HepG2 (cell line): ENCODE results near the gene ATG7. TPM values are rescaled to one million over a fixed set of nuclear protein-coding genes. Genes with fewer than 3 reads are reported as not detected.

Source experiments
- HBP1 ChIP-seq: IDR thresholded peaks from 2 replicates; pipeline ENCODE4 v1.6.1; 2016; ENCODE audit warnings: low read depth, control low read depth
- HOXA3 ChIP-seq: sonication (generic); formaldehyde crosslinking; IDR thresholded peaks from 2 replicates; pipeline ENCODE4 v1.5.0; 2020; ENCODE audit warnings: missing genetic modification reagents
- MAX ChIP-seq: IDR thresholded peaks from 2 replicates; pipeline ENCODE4 v1.6.1; 2012; ENCODE audit warnings: inconsistent platforms
- NR2F6 ChIP-seq, 2 experiments: IDR thresholded peaks; 2 replicates each; pipeline ENCODE4 v1.6.1; 2016; ENCODE audit warnings: antibody characterized with exemption in 1 of 2, mild to moderate bottlenecking in 1 of 2
- POGZ ChIP-seq: sonication (generic); formaldehyde crosslinking; IDR thresholded peaks from 2 replicates; pipeline ENCODE4 v1.4.0; 2020; ENCODE audit warnings: mild to moderate bottlenecking, missing genetic modification reagents
- PPARG ChIP-seq: conservative IDR thresholded peaks from 2 replicates; pipeline ENCODE4 v1.6.1; 2016; ENCODE audit warnings: missing biosample characterization, missing genetic modification reagents
- RAD21 ChIP-seq: fragments of 450-650 bp; formaldehyde crosslinking; IDR thresholded peaks from 2 replicates; pipeline ENCODE4 v1.5.0; 2020; ENCODE audit warnings: mild to moderate bottlenecking
- TAF1 ChIP-seq: sonication (generic); formaldehyde crosslinking; IDR thresholded peaks from 2 replicates; pipeline ENCODE4 v1.4.0; 2020; ENCODE audit warnings: missing genetic modification reagents
- ZBTB4 ChIP-seq: sonication (generic); formaldehyde crosslinking; IDR thresholded peaks from 2 replicates; pipeline ENCODE4 v1.4.0; 2020; ENCODE audit warnings: missing genetic modification reagents, mild to moderate bottlenecking, borderline replicate concordance
- ZNF121 ChIP-seq: sonication (generic); formaldehyde crosslinking; IDR thresholded peaks from 2 replicates; pipeline ENCODE4 v1.5.0; 2020; ENCODE audit warnings: mild to moderate bottlenecking, missing genetic modification reagents
- ZNF224 ChIP-seq: sonication (generic); formaldehyde crosslinking; IDR thresholded peaks from 2 replicates; pipeline ENCODE4 v1.5.0; 2020; ENCODE audit warnings: mild to moderate bottlenecking, missing genetic modification reagents
- polyA plus RNA-seq, 8 experiments: library from polyadenylated mRNA; depleted of rRNA in 3 of 8; stranded (reverse) in 7 of 8; unstranded in 1 of 8; fragments of >200 nt; fragmentation: Illumina TruSeq in 4 of 8; extraction: Trizol in 4 of 8; gene quantifications; 2 replicates each; pipeline versions ENCODE4 v1.2.1 to v1.2.3, GENCODE V29; 2011 to 2016; ENCODE audit warnings: low read depth in 4 of 8, missing spikeins in 1 of 8, mixed read lengths in 1 of 8; ENCODE audit not compliant: insufficient read depth in 1 of 8
- total RNA-seq, 5 experiments: library from RNA; depleted of rRNA; stranded (reverse); fragments of >200 nt; fragmentation: Illumina TruSeq; extraction: Trizol; gene quantifications; 2 replicates each; pipeline ENCODE4 v1.2.3, GENCODE V29; 2016; ENCODE audit warnings: low read depth in 1 of 5
- TF ChIP-seq, protein P1 (sequence below): sonication (generic); formaldehyde crosslinking; IDR thresholded peaks from 2 replicates; pipeline ENCODE4 v1.4.0; 2020; ENCODE audit warnings: missing genetic modification reagents, low read depth, mild to moderate bottlenecking, borderline replicate concordance
- TF ChIP-seq, protein P2 (sequence below): sonication (generic); formaldehyde crosslinking; IDR thresholded peaks from 2 replicates; pipeline ENCODE4 v1.4.0; 2020; ENCODE audit warnings: missing genetic modification reagents
- TF ChIP-seq, protein P3 (sequence below): sonication (generic); formaldehyde crosslinking; conservative IDR thresholded peaks from 2 replicates; pipeline ENCODE4 v1.5.0; 2020; ENCODE audit warnings: missing genetic modification reagents

ATG7 gene
- total and polyA plus RNA-seq, 2 of the 13 experiments (the other 11 are each of a cell fraction or from before 2014, with no cell fraction given): 7.8 to 22.1 TPM

- TF ChIP-seq ZBTB4 (CRISPR knock-in tag) (0 out of 2 replicates have a peak, but pooled peaks have one; percentile 56), HOXA3 (CRISPR knock-in tag) (peak; percentile 94), MAX (peak; percentile 50; the same call in 1 of the 2 replicates), PPARG (CRISPR knock-in tag) (peak; percentile 79), ZNF121 (CRISPR knock-in tag) (0 out of 2 replicates have a peak, but pooled peaks have one; percentile 23), ZNF224 (CRISPR knock-in tag) (no peak; the same call in none of the 2 replicates), POGZ (CRISPR knock-in tag) (peak; percentile 83), RAD21 (CRISPR knock-in tag) (peak; percentile 84), HBP1 (0 out of 2 replicates have a peak, but pooled peaks have one; percentile 36), NR2F6 (IDR thresholded peaks at IDR 0.05) (peak; percentile 24; the same call in 1 of the 2 replicates), NR2F6 (CRISPR knock-in tag; IDR thresholded peaks at IDR 0.05) (0 out of 2 replicates have a peak, but pooled peaks have one; percentile 36), TAF1 (CRISPR knock-in tag) (no peak)
- TF ChIP-seq, protein P1, sequence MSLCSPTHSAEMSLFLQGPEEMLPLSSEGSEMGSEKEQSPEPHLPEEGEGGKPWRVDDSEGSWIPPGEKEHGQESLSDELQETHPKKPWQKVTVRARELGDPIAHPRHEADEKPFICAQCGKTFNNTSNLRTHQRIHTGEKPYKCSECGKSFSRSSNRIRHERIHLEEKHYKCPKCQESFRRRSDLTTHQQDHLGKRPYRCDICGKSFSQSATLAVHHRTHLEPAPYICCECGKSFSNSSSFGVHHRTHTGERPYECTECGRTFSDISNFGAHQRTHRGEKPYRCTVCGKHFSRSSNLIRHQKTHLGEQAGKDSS (CRISPR knock-in tag): no peak
- TF ChIP-seq, protein P2, sequence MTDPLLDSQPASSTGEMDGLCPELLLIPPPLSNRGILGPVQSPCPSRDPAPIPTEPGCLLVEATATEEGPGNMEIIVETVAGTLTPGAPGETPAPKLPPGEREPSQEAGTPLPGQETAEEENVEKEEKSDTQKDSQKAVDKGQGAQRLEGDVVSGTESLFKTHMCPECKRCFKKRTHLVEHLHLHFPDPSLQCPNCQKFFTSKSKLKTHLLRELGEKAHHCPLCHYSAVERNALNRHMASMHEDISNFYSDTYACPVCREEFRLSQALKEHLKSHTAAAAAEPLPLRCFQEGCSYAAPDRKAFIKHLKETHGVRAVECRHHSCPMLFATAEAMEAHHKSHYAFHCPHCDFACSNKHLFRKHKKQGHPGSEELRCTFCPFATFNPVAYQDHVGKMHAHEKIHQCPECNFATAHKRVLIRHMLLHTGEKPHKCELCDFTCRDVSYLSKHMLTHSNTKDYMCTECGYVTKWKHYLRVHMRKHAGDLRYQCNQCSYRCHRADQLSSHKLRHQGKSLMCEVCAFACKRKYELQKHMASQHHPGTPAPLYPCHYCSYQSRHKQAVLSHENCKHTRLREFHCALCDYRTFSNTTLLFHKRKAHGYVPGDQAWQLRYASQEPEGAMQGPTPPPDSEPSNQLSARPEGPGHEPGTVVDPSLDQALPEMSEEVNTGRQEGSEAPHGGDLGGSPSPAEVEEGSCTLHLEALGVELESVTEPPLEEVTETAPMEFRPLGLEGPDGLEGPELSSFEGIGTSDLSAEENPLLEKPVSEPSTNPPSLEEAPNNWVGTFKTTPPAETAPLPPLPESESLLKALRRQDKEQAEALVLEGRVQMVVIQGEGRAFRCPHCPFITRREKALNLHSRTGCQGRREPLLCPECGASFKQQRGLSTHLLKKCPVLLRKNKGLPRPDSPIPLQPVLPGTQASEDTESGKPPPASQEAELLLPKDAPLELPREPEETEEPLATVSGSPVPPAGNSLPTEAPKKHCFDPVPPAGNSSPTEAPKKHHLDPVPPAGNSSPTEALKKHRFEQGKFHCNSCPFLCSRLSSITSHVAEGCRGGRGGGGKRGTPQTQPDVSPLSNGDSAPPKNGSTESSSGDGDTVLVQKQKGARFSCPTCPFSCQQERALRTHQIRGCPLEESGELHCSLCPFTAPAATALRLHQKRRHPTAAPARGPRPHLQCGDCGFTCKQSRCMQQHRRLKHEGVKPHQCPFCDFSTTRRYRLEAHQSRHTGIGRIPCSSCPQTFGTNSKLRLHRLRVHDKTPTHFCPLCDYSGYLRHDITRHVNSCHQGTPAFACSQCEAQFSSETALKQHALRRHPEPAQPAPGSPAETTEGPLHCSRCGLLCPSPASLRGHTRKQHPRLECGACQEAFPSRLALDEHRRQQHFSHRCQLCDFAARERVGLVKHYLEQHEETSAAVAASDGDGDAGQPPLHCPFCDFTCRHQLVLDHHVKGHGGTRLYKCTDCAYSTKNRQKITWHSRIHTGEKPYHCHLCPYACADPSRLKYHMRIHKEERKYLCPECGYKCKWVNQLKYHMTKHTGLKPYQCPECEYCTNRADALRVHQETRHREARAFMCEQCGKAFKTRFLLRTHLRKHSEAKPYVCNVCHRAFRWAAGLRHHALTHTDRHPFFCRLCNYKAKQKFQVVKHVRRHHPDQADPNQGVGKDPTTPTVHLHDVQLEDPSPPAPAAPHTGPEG (CRISPR knock-in tag): peak; percentile 80; the same call in 1 of the 2 replicates
- TF ChIP-seq, protein P3, sequence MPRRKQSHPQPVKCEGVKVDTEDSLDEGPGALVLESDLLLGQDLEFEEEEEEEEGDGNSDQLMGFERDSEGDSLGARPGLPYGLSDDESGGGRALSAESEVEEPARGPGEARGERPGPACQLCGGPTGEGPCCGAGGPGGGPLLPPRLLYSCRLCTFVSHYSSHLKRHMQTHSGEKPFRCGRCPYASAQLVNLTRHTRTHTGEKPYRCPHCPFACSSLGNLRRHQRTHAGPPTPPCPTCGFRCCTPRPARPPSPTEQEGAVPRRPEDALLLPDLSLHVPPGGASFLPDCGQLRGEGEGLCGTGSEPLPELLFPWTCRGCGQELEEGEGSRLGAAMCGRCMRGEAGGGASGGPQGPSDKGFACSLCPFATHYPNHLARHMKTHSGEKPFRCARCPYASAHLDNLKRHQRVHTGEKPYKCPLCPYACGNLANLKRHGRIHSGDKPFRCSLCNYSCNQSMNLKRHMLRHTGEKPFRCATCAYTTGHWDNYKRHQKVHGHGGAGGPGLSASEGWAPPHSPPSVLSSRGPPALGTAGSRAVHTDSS: no peak
Measured at GRCh38 chr3:11536132-11536935, 264.1 kb downstream of the ATG7 start (continued).
